ENCODE results near the gene SUGP2.

- TF ChIP-seq CTCF (optimal IDR thresholded peaks at IDR 0.05 in 1 of 3, IDR thresholded peaks at IDR 0.05 in 1 of 3, conservative IDR thresholded peaks at IDR 0.05 in 1 of 3; ENCODE audit: extremely low read depth in 1 of 3, insufficient read depth in 2 of 3, low read length in 3 of 3): no peak
- TF ChIP-seq EZH2 (IDR thresholded peaks at IDR 0.05; ENCODE audit: low read length): no peak
Measured at GRCh38 chr19:18942692-18943091, 90.6 kb downstream of the SUGP2 start.

Data from keratinocyte (primary cell).